Sigmoid colon (tissue), 3 donors: ENCODE data around the gene TNRC18.

ENCODE experiments used
- POLR2A ChIP-seq, 2 donors: fragments of 450-650 bp; IDR thresholded peaks; one replicate each; pipeline ENCODE4 v1.6.1; 2016; ENCODE audit warnings: antibody characterized with exemption in 2 of 2, mild to moderate bottlenecking in 2 of 2, moderate library complexity in 2 of 2
- TF ChIP-seq, protein P1 (sequence below), 4 experiments: fragments of 450-650 bp in 3 of 4; fragments of 200-600 bp in 1 of 4; IDR thresholded peaks; one replicate each; pipeline ENCODE4 v1.5.1; 2016 to 2019; ENCODE audit warnings: antibody characterized with exemption in 4 of 4, mild to moderate bottlenecking in 3 of 4, moderate library complexity in 2 of 4

DNA sequence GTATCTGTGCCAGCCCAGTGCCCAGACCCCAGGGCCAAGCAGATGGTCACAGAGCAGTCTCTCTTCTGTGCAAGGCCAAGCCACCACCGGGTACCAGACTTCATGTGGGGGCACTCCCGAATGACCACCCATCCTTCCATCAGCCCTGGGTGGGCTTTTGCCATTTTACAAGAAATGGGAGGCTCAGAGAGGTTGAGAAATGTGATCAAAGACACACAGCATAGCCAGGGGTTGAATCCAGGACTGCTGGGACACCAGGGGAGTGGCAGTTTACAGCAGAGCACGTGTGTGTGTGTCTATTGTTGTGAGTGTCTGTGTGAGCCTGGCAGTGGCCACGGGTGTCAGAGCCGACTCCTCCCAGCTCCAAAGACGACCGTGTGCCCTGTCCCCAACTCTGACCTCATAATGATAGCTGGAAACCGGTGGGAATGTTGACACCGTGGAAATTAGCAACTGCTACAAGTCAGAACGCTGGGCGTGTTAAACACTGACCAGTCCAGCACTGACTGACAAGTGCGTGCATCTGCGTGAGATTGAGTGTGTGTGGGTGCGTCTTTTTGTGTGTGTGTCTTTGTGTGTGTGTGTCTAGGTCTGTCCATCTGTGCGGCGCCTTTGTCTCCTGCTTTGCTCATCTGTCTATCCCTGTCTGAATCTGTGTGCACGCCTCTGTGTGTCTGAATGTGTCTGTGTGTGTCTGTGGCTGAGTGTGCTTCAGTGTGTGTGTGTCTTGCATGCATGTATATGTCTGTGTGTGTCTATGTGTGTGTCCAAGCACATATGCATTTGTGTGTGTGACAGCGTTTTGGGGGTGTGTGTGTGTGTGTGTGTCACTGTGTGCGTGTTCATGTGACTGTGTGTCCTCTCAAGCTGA is 158.1 kb downstream of the TNRC18 start:
- no peak for TF ChIP-seq POLR2A (IDR thresholded peaks at IDR 0.05)
- TF ChIP-seq, protein P1, sequence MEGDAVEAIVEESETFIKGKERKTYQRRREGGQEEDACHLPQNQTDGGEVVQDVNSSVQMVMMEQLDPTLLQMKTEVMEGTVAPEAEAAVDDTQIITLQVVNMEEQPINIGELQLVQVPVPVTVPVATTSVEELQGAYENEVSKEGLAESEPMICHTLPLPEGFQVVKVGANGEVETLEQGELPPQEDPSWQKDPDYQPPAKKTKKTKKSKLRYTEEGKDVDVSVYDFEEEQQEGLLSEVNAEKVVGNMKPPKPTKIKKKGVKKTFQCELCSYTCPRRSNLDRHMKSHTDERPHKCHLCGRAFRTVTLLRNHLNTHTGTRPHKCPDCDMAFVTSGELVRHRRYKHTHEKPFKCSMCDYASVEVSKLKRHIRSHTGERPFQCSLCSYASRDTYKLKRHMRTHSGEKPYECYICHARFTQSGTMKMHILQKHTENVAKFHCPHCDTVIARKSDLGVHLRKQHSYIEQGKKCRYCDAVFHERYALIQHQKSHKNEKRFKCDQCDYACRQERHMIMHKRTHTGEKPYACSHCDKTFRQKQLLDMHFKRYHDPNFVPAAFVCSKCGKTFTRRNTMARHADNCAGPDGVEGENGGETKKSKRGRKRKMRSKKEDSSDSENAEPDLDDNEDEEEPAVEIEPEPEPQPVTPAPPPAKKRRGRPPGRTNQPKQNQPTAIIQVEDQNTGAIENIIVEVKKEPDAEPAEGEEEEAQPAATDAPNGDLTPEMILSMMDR (IDR thresholded peaks at IDR 0.05), result no peak
